Trophoblast cell (in vitro differentiated cells and primary cell): ENCODE results near the gene COX7A2.

Experiments used
- DNase-seq, 2 donors: peaks; one replicate each; pipeline ENCODE4 v3.0.0-alpha.2; 2016
- H2AFZ ChIP-seq: 2 replicates; pipeline ENCODE4 v1.6.1; 2013; ENCODE audit warnings: low read length, moderate library complexity, mild to moderate bottlenecking; ENCODE audit not compliant: insufficient read depth, poor library complexity
- H2AK5ac ChIP-seq: 2 replicates; pipeline ENCODE4 v1.6.1; 2013; ENCODE audit warnings: mild to moderate bottlenecking, low read length
- H2BK120ac ChIP-seq: 2 replicates; pipeline ENCODE4 v1.6.1; 2013; ENCODE audit warnings: low read length, mild to moderate bottlenecking, moderate library complexity; ENCODE audit not compliant: insufficient read depth, poor library complexity
- H2BK12ac ChIP-seq: 2 replicates; pipeline ENCODE4 v1.6.1; 2013; ENCODE audit warnings: mild to moderate bottlenecking, low read length, moderate library complexity
- H2BK5ac ChIP-seq: 2 replicates; pipeline ENCODE4 v1.6.1; 2013; ENCODE audit warnings: low read length, low read depth, moderate library complexity, mild to moderate bottlenecking; ENCODE audit not compliant: poor library complexity
- H3K14ac ChIP-seq: 2 replicates; pipeline ENCODE4 v1.6.1; 2013; ENCODE audit warnings: mild to moderate bottlenecking, low read length
- H3K18ac ChIP-seq: 2 replicates; pipeline ENCODE4 v1.6.1; 2013; ENCODE audit warnings: mild to moderate bottlenecking, low read length
- H3K23ac ChIP-seq: 2 replicates; pipeline ENCODE4 v1.6.1; 2013; ENCODE audit warnings: low read length
- H3K27ac ChIP-seq: 2 replicates; pipeline ENCODE4 v1.5.1; 2013; ENCODE audit warnings: low read depth, mild to moderate bottlenecking, inconsistent platforms, low read length, moderate library complexity
- H3K27me3 ChIP-seq: 2 replicates; pipeline ENCODE4 v1.6.1; 2013; ENCODE audit warnings: inconsistent platforms, mild to moderate bottlenecking, low read length, moderate library complexity; ENCODE audit not compliant: insufficient read depth
- H3K36me3 ChIP-seq, 2 experiments: 1 replicate in 1 of 2; 2 replicates in 1 of 2; pipeline ENCODE4 v1.6.1; 2013; ENCODE audit warnings: low read length in 2 of 2, mild to moderate bottlenecking in 2 of 2, moderate library complexity in 1 of 2; ENCODE audit not compliant: insufficient read depth in 2 of 2, control insufficient read depth in 1 of 2
- H3K4ac ChIP-seq: 2 replicates; pipeline ENCODE4 v1.6.1; 2013; ENCODE audit warnings: low read depth, mild to moderate bottlenecking, low read length, moderate library complexity
- H3K4me1 ChIP-seq, 2 experiments: 1 replicate in 1 of 2; 2 replicates in 1 of 2; pipeline ENCODE4 v1.6.1; 2013; ENCODE audit warnings: low read length in 2 of 2, mild to moderate bottlenecking in 2 of 2, moderate library complexity in 1 of 2; ENCODE audit not compliant: insufficient read depth in 2 of 2, control insufficient read depth in 1 of 2
- H3K4me2 ChIP-seq: 2 replicates; pipeline ENCODE4 v1.6.1; 2013; ENCODE audit warnings: inconsistent platforms, mild to moderate bottlenecking, low read length, moderate library complexity
- H3K4me3 ChIP-seq: 2 replicates; pipeline ENCODE4 v1.5.1; 2013; ENCODE audit warnings: mild to moderate bottlenecking, low read depth, low read length, inconsistent platforms
- H3K79me1 ChIP-seq: one replicate; pipeline ENCODE4 v1.6.1; 2013; ENCODE audit warnings: low read length
- H3K79me2 ChIP-seq: 2 replicates; pipeline ENCODE4 v1.6.1; 2013; ENCODE audit warnings: low read length, mild to moderate bottlenecking; ENCODE audit not compliant: control insufficient read depth, insufficient read depth, poor library complexity
- H3K9ac ChIP-seq: 2 replicates; pipeline ENCODE4 v1.6.1; 2013; ENCODE audit warnings: mild to moderate bottlenecking, low read length
- H3K9me3 ChIP-seq: 2 replicates; pipeline ENCODE4 v1.6.1; 2013; ENCODE audit warnings: low read depth, mild to moderate bottlenecking, control low read depth, inconsistent platforms, low read length; ENCODE audit not compliant: insufficient read depth
- H4K12ac ChIP-seq: 2 replicates; pipeline ENCODE4 v1.6.1; 2013; ENCODE audit warnings: low read depth, mild to moderate bottlenecking, low read length, moderate library complexity
- H4K8ac ChIP-seq: 2 replicates; pipeline ENCODE4 v1.6.1; 2013; ENCODE audit warnings: low read depth, mild to moderate bottlenecking, low read length, moderate library complexity
- H4K91ac ChIP-seq: one replicate; pipeline ENCODE4 v1.6.1; 2013; ENCODE audit warnings: low read depth, mild to moderate bottlenecking, low read length, moderate library complexity
- WGBS: extraction: QIAGEN DNeasy Blood & Tissue Kit; methylation state at CpG from one replicate; pipeline ENCODE4 v1.1.7; 2013; ENCODE audit warnings: missing lambda C conversion rate; ENCODE audit not compliant: insufficient read length, insufficient coverage; ENCODE audit errors: extremely low coverage; 5-methylcytosine and 5-hydroxymethylcytosine counted together

The COX7A2 gene

DNA sequence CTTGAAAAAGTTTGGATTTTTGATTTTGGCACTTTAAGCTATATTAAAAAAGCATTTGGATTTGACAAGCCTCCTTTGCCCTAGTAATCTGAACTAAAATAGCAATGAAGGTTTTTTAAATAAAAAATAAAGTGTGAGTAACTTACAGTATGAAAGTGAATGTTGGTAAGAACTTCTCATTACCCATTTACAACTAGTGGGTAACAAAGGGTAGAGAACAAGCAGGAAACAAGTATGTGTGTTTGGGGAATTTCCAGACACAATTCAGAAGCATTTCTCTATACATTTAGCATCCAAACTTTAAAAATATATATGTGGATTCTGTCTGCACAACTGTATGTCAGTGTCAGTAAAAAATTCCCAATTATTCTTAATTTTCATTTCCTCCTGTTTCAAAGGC is 38.1 kb upstream of the COX7A2 start:
- peaks cover 0 to 12% of the 10 kb centered on the region in 2 experiments for H3K4me1 ChIP-seq
- no peaks in the 10 kb centered on the region for H3K36me3 ChIP-seq
- H3K14ac ChIP-seq: no peak overlapping the region
- H3K18ac ChIP-seq: no peak overlapping the region
- H3K9me3 ChIP-seq: no peaks in the 10 kb centered on the region
- DNase-seq: no peak
- no peak overlapping the region for H3K23ac ChIP-seq
- no peak overlapping the region for H3K27ac ChIP-seq
- no peak overlapping the region for H3K4me2 ChIP-seq
- no peak overlapping the region for H4K8ac ChIP-seq
- peaks cover 13% of the 10 kb centered on the region for H3K79me2 ChIP-seq
- H3K9ac ChIP-seq: no peak overlapping the region
- no peak overlapping the region for H2BK12ac ChIP-seq
- H4K12ac ChIP-seq: no peak overlapping the region
- H3K79me1 ChIP-seq: peaks cover 13% of the 10 kb centered on the region
- no peak overlapping the region for H2BK5ac ChIP-seq
- H3K4ac ChIP-seq: no peak overlapping the region
- no peaks in the 10 kb centered on the region for H3K27me3 ChIP-seq
- no peak overlapping the region for H2AFZ ChIP-seq
- H4K91ac ChIP-seq: no peak overlapping the region
- no peak overlapping the region for H2BK120ac ChIP-seq
- H2AK5ac ChIP-seq: no peak overlapping the region
- no peak overlapping the region for H3K4me3 ChIP-seq

DNA sequence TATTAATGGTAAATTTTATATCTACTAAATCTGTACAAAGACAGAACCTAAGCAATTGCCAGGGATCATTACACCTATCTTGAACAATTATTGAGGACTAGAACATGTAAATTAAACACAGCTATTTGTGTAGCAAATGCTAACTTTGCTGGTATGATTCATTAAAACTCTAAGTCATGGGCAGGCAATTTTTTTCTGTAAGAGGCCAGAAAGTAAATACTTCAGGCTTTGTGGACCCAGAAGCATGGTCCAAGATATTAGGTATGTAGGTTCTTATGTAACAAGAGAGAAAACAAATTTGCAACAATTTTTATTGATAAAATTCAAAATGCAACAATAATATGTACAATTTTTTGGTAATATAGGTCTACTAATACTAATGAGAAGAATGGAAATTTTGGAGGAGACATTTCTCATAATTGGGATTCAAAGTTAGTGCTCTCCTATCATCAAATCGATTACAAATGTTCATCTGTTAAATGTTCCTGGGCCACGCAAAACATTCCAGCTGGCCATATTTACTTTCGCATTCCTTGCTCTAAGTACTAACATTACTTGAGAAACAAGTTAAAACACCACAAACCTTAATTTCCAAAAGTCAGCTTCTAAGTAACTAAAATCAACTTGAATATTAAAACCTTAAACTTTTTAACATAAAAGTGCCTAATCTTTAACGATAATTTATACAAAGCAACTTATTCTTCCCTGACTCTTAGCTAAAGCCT is 36.7 kb upstream of the COX7A2 start:
- no peaks in the 10 kb centered on the region for H3K9me3 ChIP-seq
- H3K79me2 ChIP-seq: peaks cover 19% of the 10 kb centered on the region
- no peak overlapping the region for H2BK120ac ChIP-seq
- DNase-seq: no peak
- no peak overlapping the region for H4K8ac ChIP-seq
- peaks cover 10% of the 10 kb centered on the region for H3K79me1 ChIP-seq
- no peak overlapping the region for H3K4me3 ChIP-seq
- no peak overlapping the region for H3K9ac ChIP-seq
- no peak overlapping the region for H3K4ac ChIP-seq
- H3K18ac ChIP-seq: no peak overlapping the region
- H3K14ac ChIP-seq: no peak overlapping the region
- H3K4me2 ChIP-seq: peak overlapping the region; percentile 51
- H4K12ac ChIP-seq: no peak overlapping the region
- H4K91ac ChIP-seq: no peak overlapping the region
- no peaks in the 10 kb centered on the region for H3K27me3 ChIP-seq
- WGBS: 100% methylated on average over 1 of the region's 4 CpGs
- H3K27ac ChIP-seq: no peak overlapping the region
- no peak overlapping the region for H2BK12ac ChIP-seq
- no peak overlapping the region for H2BK5ac ChIP-seq
- H3K4me1 ChIP-seq: peaks cover 0 to 10% of the 10 kb centered on the region in 2 experiments
- no peak overlapping the region for H2AK5ac ChIP-seq
- no peak overlapping the region for H2AFZ ChIP-seq
- no peak overlapping the region for H3K23ac ChIP-seq
- H3K36me3 ChIP-seq: peaks cover 0 to 6% of the 10 kb centered on the region in 2 experiments

DNA sequence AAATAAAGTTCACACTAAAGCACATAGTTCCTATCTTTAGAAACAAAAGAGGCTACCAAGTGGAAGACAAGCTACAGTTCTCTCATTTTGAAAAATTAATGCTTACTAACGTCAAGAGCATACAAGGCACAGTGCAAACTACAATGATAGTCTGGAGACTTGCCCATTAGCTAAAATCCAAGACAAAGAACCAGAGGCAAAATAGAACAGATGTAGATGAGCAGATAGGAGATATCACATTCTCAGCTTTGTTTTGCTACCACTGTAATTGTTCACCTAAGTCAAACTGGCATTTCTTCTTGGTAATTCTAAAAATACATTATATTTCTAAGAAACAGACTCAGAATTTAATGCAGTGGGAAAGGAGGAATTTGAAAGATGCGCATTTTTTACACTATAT is 35.8 kb upstream of the COX7A2 start:
- Histone ChIP-seq H3K9me3 (no peaks in the 10 kb centered on the region), H3K4ac (no peak overlapping the region), H3K4me1 (peaks cover 0 to 10% of the 10 kb centered on the region in 2 experiments), H3K79me2 (peaks cover 18% of the 10 kb centered on the region), H3K18ac (no peak overlapping the region), H2BK120ac (no peak overlapping the region), H3K9ac (no peak overlapping the region), H2AFZ (no peak overlapping the region), H2AK5ac (no peak overlapping the region), H3K27me3 (no peaks in the 10 kb centered on the region), H3K4me3 (no peak overlapping the region), H4K91ac (no peak overlapping the region), H4K8ac (no peak overlapping the region), H2BK12ac (no peak overlapping the region), H3K14ac (no peak overlapping the region), H2BK5ac (no peak overlapping the region), H3K79me1 (peaks cover 8% of the 10 kb centered on the region), H3K23ac (no peak overlapping the region), H3K27ac (no peak overlapping the region), H4K12ac (no peak overlapping the region), H3K4me2 (no peak overlapping the region), H3K36me3 (peaks cover 0 to 6% of the 10 kb centered on the region in 2 experiments)
- WGBS: no CpG with 5 or more reads among the region's 2 CpGs
- DNase-seq: peak in 1 of 2 donors; percentile 29

DNA sequence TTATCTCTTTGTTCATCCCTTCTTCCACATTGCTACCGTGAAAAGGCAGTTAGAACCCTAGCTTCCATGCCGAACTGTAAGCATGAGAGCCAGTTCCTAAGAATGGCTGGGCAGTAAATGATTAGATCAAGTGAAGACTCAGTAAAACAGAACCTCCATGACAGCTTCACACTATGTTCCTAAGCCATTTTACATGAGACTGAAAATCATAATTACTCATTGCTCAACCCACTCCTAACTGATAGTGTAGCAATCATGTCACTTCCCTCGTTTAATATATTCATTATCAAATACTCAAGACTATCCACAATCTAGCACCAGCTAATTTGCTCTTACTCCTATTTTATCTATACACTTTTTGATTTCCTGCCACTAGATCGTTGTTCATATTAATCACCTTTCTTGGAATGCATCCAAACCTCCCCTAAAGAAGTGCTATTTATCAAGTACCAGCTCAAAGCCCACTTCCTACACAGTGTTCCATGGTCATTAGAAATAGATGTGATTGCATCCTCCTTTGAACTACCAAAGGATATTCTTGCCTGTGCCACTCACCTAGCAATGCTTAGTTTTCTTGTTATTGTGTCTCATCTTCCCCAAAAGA is 35.0 kb upstream of the COX7A2 start:
- Histone ChIP-seq H2AFZ (no peak overlapping the region), H3K9ac (no peak overlapping the region), H3K36me3 (peaks cover 0 to 6% of the 10 kb centered on the region in 2 experiments), H2BK5ac (peak overlapping the region; percentile 59), H3K27me3 (no peaks in the 10 kb centered on the region), H2BK12ac (no peak overlapping the region), H2BK120ac (no peak overlapping the region), H3K4me1 (peaks cover 0 to 10% of the 10 kb centered on the region in 2 experiments), H2AK5ac (no peak overlapping the region), H3K9me3 (no peaks in the 10 kb centered on the region), H3K18ac (no peak overlapping the region), H3K23ac (no peak overlapping the region), H3K4ac (peak overlapping the region; percentile 85), H4K91ac (no peak overlapping the region), H3K79me2 (peaks cover 13% of the 10 kb centered on the region), H3K4me2 (no peak overlapping the region), H3K14ac (no peak overlapping the region), H3K27ac (no peak overlapping the region), H4K8ac (no peak overlapping the region), H4K12ac (no peak overlapping the region), H3K79me1 (peaks cover 3% of the 10 kb centered on the region), H3K4me3 (no peak overlapping the region)
- no CpG with 5 or more reads among the region's 4 CpGs for WGBS
- no peak for DNase-seq
